Measurements from ENCODE around the gene DCUN1D2. TPM values are rescaled to one million over a fixed set of nuclear protein-coding genes. Genes with fewer than 3 reads are reported as not detected.
A peak's percentile ranks its signal among the peaks of the same experiment; 100 is the strongest.

Gene DCUN1D2
- total RNA-seq, 1 experiment from 2014 or later, result 38.6 TPM

GRCh38 chr13:113488283-113488682, 2.2 kb downstream of the DCUN1D2 start:
- POLR2A ChIA-PET (ENCODE audit: low non-redundant PET), result no interaction called here
- BruUV-seq (replicated peaks), result no TSS peak
- DNase-seq (ENCODE audit: low spot score), result no peak
- CTCF ChIA-PET, result interaction anchor here (0.8 kb wide), 1 partner anchor 30 kb away, joined by 3 read pairs; no protein-coding TSS in a partner anchor
- intact Hi-C loops (cut with micrococcal nuclease; ENCODE audit: unreplicated experiment), result no loop called here
- H3K27ac ChIP-seq (ENCODE audit: low read depth, low read length, poor library complexity, severe bottlenecking), result no peak overlapping the region
- peaks cover 18% of the 10 kb centered on the region for H3K4me1 ChIP-seq (ENCODE audit: insufficient read depth, low read length, poor library complexity, severe bottlenecking)
- H3K27me3 ChIP-seq (replicated peaks; ENCODE audit: insufficient read depth, low read depth, low read length, poor library complexity), result no peaks in the 10 kb centered on the region
- no peaks in the 10 kb centered on the region for H3K36me3 ChIP-seq (ENCODE audit: insufficient read depth, low read length, poor library complexity, severe bottlenecking)
- peak overlapping the region; percentile 94 for H3K4me3 ChIP-seq (ENCODE audit: low read depth, low read length, poor library complexity, severe bottlenecking)
- H3K9me3 ChIP-seq (ENCODE audit: low read depth, low read length, poor library complexity, severe bottlenecking), result no peaks in the 10 kb centered on the region
- TF ChIP-seq, protein P1, sequence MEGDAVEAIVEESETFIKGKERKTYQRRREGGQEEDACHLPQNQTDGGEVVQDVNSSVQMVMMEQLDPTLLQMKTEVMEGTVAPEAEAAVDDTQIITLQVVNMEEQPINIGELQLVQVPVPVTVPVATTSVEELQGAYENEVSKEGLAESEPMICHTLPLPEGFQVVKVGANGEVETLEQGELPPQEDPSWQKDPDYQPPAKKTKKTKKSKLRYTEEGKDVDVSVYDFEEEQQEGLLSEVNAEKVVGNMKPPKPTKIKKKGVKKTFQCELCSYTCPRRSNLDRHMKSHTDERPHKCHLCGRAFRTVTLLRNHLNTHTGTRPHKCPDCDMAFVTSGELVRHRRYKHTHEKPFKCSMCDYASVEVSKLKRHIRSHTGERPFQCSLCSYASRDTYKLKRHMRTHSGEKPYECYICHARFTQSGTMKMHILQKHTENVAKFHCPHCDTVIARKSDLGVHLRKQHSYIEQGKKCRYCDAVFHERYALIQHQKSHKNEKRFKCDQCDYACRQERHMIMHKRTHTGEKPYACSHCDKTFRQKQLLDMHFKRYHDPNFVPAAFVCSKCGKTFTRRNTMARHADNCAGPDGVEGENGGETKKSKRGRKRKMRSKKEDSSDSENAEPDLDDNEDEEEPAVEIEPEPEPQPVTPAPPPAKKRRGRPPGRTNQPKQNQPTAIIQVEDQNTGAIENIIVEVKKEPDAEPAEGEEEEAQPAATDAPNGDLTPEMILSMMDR (conservative IDR thresholded peaks at IDR 0.05; ENCODE audit: low read depth, low read length), result no peak
- no peak for TF ChIP-seq EZH2 (IDR thresholded peaks at IDR 0.05; ENCODE audit: borderline replicate concordance, low read depth, low read length, poor library complexity, severe bottlenecking)

GRCh38 chr13:113486698-113487097, 3.8 kb downstream of the DCUN1D2 start:
- ChIA-PET POLR2A (ENCODE audit: low non-redundant PET) (interaction anchor here (0.7 kb wide), 1 partner anchor 955 kb away, joined by 3 read pairs; no protein-coding TSS in a partner anchor), CTCF (no interaction called here)
- no peak overlapping the region for H3K27ac ChIP-seq (ENCODE audit: low read depth, low read length, poor library complexity, severe bottlenecking)
- intact Hi-C loops (cut with micrococcal nuclease; ENCODE audit: unreplicated experiment), result no loop called here
- H3K9me3 ChIP-seq (ENCODE audit: low read depth, low read length, poor library complexity, severe bottlenecking), result no peaks in the 10 kb centered on the region
- DNase-seq (ENCODE audit: low spot score), result no peak
- peaks cover 3% of the 10 kb centered on the region for H3K4me1 ChIP-seq (ENCODE audit: insufficient read depth, low read length, poor library complexity, severe bottlenecking)
- no peak overlapping the region for H3K4me3 ChIP-seq (ENCODE audit: low read depth, low read length, poor library complexity, severe bottlenecking)
- TF ChIP-seq, protein P1 (conservative IDR thresholded peaks at IDR 0.05; ENCODE audit: low read depth, low read length), result no peak
- no peak for TF ChIP-seq EZH2 (IDR thresholded peaks at IDR 0.05; ENCODE audit: borderline replicate concordance, low read depth, low read length, poor library complexity, severe bottlenecking)
- H3K27me3 ChIP-seq (replicated peaks; ENCODE audit: insufficient read depth, low read depth, low read length, poor library complexity), result no peaks in the 10 kb centered on the region
- H3K36me3 ChIP-seq (ENCODE audit: insufficient read depth, low read length, poor library complexity, severe bottlenecking), result no peaks in the 10 kb centered on the region
- BruUV-seq (replicated peaks), result no TSS peak

- Histone ChIP-seq H3K4me3 (ENCODE audit: low read depth, low read length, poor library complexity, severe bottlenecking) (no peak overlapping the region), H3K36me3 (ENCODE audit: insufficient read depth, low read length, poor library complexity, severe bottlenecking) (peaks cover 2% of the 10 kb centered on the region), H3K27me3 (replicated peaks; ENCODE audit: insufficient read depth, low read depth, low read length, poor library complexity) (no peaks in the 10 kb centered on the region), H3K27ac (ENCODE audit: low read depth, low read length, poor library complexity, severe bottlenecking) (no peak overlapping the region), H3K9me3 (ENCODE audit: low read depth, low read length, poor library complexity, severe bottlenecking) (no peaks in the 10 kb centered on the region), H3K4me1 (ENCODE audit: insufficient read depth, low read length, poor library complexity, severe bottlenecking) (peaks cover 3% of the 10 kb centered on the region)
- intact Hi-C loops (cut with micrococcal nuclease; ENCODE audit: unreplicated experiment), result no loop called here
- no TSS peak for BruUV-seq (replicated peaks)
- ChIA-PET CTCF (no interaction called here), POLR2A (ENCODE audit: low non-redundant PET) (no interaction called here)
- TF ChIP-seq, protein P1 (conservative IDR thresholded peaks at IDR 0.05; ENCODE audit: low read depth, low read length), result no peak
- TF ChIP-seq EZH2 (IDR thresholded peaks at IDR 0.05; ENCODE audit: borderline replicate concordance, low read depth, low read length, poor library complexity, severe bottlenecking), result no peak
- DNase-seq (ENCODE audit: low spot score), result no peak
Observed at GRCh38 chr13:113485545-113485944, 5.0 kb downstream of the DCUN1D2 start.
